Stimulated activated CD8-positive, alpha-beta memory T cell treated with anti-CD3 and anti-CD28 coated beads, Interleukin-12 subunit alpha, Interleukin-12 subunit beta, amount 100 ng/mL, for 4 hours (primary cell): ENCODE results near the gene GPS1.
A peak's percentile ranks its signal among the peaks of the same experiment; 100 is the strongest.

ENCODE experiments used
- DNase-seq: peaks from one replicate; pipeline ENCODE4 v3.0.0-alpha.2; 2020; ENCODE audit warnings: low read depth

The GPS1 gene

GRCh38 chr17:82014971-82015310, 36.8 kb upstream of the GPS1 start:
- DNase-seq: no peak

DNA sequence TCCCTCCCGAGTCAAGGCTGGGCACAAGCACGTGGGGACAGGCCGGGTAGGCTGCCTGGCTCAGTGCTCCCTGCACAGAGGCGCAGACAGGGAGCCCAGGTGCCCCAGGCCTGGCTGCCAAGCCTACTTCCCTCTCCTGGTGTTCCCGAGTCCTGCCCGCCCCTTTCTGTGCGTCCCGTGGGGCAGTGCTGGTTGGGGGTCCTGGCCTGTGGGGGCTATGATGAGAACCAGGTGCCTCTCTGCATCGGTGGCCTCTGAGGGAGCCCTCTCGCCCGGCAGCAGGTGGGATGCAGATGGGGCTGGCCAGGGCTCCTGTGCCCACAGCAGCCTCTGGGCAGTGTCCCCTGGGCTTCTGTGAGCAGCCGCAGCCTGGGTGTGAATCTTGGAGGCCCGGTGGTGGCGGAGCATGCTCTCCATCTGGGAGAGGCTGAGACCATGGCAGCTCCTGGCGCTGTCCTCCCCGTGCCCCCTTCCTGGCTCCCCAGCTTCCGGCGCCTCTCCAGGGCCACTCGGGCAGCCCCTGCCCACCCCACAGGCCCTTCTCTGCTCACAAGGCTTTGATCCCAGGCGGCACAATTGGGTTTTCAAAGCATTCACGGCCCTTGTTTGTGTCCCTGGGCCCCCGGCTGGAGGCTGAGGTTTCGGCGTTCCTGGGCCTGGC, 36.3 kb upstream of the GPS1 start:
- DNase-seq: no peak

DNA sequence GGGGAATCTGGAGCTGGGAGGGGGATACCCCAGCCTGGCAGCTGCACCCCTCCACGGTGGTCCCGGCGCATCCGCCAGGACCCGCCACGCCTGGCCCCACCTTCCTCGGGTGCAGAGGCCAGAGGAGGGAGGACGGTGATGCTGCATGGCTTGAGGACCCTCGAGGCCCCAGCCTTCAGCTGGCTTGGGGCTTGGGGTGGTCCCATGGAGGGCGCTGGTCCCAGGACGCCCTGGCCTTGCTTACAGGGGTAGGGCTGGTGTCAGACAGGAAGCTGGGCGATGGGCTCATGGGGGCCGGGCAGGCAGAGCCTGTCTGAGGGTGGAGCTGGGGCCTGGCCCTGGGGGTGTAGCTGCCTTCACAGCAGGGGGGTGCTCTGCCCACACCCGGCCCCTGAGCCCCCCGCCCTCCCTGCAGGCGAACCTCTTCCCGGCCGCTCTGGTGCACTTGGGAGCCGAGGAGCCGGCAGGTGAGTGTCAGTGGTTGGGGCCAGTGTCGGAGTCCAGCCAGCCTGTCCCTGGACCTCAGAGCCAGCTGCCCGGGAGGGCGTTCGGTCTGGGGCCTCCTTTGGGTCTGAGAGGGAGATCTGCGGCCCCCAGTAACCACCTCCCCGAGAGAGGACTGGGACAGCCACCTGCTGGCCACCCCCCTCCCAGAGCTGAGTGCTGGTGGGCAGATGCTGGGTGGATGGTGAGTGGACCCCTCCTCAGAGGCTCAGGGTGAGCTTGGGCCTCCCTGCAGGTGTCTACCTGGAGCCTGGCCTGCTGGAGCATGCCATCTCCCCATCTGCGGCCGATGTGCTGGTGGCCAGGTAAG, 35.4 kb upstream of the GPS1 start:
- no peak for DNase-seq

- no peak for DNase-seq
Measured at GRCh38 chr17:82016875-82017459, 34.7 kb upstream of the GPS1 start.

- DNase-seq: no peak
Measured at GRCh38 chr17:82017612-82018151, 34.0 kb upstream of the GPS1 start.

DNA sequence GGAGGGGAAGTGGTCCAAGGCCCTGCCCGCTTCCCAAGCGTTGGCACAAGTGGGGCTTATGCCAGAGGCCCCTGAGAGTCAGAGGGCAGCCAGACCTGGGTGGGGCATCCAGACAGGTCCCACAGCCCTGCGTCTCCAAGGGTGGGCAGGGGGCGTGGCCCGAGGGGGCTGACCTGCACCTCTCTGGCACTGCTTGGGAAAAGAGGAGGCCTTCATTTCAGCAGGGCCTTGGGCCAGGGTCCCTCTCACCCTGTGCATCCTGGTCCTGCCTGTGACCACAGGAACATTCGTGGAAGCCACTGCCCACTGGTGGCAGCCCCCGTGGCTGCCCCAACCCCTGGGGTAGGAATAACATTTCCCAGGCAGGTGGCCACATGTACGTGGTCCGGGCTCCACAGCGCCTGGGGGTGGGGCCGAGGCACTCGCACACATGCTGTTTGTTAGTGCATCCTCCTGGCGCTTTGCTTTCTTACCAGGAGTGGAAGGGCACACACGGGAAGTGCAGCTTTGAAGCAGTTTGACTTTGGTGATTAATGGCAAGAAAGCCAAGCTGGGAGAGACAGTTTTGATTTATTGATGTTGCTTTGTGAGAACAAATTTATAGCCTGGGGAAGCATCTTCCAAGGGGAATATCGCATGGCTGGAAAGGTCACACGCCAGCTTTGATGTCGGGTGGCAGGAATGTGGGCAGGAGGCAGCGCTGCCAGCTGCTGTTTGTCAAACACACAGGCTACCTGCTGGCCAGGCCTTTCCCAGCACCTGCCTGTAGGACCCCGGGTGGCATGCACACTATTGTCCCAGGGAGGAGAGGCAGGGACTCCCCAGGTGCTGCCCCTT, 33.3 kb upstream of the GPS1 start:
- DNase-seq: no peak

GRCh38 chr17:82018989-82019689, 32.6 kb upstream of the GPS1 start:
- no peak for DNase-seq

DNA sequence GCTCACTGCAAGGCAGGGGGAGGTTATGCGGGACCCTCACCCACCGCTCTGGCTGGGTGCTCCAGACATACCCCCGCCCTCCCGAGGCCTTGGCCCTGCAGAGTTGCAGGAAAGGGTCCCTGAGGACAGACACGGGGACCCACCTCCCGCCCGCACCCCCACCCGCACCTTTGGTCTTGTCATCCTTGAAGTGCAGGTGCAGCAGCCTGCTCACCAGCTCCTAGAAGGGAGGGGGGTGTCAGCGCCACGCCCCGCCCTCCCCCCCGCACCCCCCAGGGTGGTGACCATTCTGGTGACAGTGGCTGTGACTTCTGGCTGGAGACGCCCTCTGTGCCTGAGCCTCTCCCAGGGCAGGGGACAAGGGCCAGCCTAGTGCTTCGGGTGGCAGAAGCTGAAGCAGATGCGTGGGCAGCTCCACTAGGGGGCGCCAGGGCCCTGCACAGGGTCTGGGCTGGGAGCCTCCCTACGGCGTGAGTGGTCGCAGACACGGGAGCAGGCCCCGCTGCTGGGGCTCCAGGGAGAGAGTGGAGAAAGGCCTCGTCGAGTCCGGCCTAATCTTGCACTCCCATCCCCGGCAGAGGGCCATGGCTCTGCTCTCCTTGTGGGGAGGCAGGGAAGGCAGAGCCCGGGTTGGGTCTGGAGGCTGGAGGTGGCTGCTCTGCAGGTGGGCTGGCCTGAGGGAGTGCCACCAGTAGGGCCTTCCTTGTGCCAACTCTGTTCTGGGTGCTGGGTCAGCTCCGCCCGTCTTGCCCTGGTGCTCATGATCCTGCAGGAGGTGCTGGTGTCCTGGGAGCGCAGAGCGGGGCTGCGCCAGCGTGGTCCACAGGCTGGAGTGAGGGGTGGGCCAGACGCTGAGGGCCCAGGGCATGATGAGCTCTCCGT, 31.8 kb upstream of the GPS1 start:
- DNase-seq: peak; percentile 27

DNA sequence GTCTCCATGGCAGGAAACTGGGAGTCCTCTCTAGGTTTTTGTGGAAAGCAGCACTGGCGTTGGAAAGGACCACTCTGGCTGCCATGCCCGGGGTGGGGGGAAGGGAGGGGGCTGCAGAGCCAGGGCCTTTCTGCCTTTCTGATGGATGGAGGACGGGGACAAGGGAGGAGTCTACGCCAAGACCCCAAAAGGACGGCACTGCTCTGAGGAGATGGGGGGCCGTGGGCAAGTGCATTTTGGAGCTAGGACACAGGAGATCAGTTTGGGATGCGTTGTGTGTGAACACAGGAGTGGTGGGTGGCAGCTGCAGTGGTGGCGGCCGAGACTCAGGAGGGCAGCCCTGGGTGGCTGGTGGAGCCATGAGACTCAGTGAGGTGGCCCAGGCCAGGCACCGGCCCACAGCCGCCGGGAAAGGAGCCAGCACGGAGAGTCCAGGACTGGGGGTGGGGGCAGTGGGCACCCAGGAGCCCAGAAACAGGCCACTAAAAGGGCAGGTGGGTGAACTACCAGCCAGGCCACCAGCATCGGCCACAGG, 31.1 kb upstream of the GPS1 start:
- DNase-seq: no peak

DNA sequence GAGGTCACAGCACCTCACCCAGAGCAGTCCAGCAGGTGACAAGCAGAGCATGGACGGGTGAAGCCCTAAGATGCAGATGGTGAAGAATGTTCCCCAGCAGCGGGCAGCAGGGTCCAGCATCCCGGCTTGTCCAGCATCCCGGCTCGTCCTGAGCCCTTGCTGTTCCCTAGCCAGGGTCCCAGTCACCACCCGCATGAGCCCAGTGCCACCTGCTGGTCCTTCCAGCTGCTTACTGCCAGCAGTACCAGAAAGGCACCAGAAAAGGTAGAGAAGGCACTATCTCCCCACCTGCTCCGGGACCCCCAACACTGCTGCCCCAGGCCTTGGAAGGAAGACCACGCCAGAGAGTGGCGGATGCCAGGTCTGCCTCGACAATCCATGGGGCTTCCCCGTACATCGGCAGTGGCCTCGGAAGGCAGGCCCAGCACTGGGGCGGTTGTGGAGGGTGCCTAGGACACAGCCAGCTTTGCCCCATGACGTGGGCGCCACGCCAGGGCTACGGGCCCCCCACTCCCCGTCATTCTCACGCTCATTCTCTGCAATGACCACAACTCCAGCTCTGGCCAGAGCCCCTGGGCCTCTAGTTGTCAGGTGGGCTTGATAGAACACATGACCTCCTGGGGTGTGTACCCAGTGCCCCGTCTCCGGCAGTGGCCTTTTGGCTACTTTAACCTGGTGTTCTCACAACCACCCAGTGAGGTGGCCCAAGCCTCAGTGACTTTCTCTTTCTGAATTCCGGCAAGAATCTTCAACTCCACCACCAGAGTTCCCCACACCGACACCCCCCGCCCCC, 30.4 kb upstream of the GPS1 start:
- DNase-seq: peak; percentile 27

DNA sequence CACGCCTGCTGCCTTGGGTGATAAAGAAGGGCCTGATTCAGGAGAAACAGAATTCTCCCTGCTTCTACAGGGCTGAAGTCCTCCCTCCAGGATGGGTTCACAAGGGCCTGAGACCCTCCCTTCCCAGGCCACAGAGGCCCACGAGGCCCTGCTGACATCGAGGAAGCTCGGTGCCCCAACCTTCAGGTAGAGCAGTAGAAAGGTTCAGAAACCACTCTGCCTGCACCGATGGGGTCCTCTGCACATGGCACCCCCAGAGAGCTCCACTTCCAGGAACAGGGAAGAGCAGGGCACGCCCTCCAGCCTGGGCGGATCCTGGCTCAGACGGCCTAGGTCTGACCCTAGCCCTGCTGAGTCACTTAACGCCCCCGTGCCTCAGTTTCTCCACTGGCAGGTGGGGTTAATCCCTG, 29.8 kb upstream of the GPS1 start:
- DNase-seq: no peak

- DNase-seq: no peak
Measured at GRCh38 chr17:82022310-82022980, 29.3 kb upstream of the GPS1 start, which contains the start of gene CENPX. TSS of gene CENPX (minus strand) at chr17:82022878. CDS start at chr17:82022861, 17 bp downstream.

DNA sequence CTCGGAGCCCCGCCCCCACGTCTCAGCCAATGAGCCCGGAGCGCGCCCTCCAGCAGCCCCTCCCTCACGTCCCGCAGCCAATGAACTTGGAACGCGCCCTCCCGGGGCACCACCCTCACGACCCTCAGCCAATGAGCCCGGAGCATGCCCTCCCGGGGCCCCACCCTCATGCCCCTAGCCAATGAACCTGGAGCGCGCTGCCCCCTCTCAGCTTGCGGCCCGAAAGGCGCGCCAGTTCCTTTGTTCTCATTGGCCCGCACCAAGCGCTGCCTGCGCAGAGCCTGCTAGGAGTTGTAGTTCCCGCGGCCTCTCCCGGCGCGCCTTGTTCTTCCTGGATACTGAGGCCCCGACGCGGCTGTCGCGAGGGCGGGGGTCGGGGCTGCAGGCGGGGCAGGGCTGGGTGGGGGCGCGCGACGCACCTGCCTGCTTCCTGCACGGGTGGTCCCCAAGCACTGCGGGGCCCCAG, 28.7 kb upstream of the GPS1 start, which contains the start of gene LRRC45:
Gene LRRC45 (plus strand): TSS at position 325 of the 466 bp plus-strand sequence. CDS start 339 bp downstream, outside the sequence.
- DNase-seq: peak; percentile 100

GRCh38 chr17:82023447-82024241, 28.1 kb upstream of the GPS1 start:
- DNase-seq: no peak

DNA sequence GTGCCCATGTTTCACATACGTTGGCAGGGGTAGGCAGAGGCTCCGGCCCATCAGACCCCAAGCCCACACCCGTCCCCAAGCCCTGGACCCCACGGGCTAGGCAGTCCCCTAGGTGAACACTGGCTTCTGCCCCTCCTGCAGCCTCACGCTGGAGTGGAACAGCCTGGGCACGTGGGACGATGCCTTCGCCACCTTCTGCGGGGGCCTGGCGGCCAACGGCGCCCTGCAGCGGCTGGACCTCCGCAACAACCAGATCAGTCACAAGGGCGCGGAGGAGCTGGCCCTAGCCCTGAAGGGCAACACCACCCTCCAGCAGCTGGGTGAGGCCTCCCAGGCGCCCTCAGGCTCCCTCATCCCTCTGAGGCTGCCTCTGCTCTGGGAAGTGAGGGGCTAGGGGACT, 26.8 kb upstream of the GPS1 start:
- no peak for DNase-seq

- DNase-seq: no peak
Measured at GRCh38 chr17:82025401-82026107, 26.1 kb upstream of the GPS1 start.

- DNase-seq: no peak
Measured at GRCh38 chr17:82028246-82028645, 23.5 kb upstream of the GPS1 start.
